Thyroid gland (tissue), 4 donors: ENCODE measurements around the gene FAF2. TPM values are rescaled to one million over a fixed set of nuclear protein-coding genes. Genes with fewer than 3 reads are reported as not detected.

Source experiments
- DNase-seq, 2 donors: peaks; one replicate each; pipeline ENCODE4 v3.0.0-alpha.2; 2019
- H3K27ac ChIP-seq, 3 donors: fragments of 200-600 bp; sonication (generic); 1 replicate in 2 of 3; 2 replicates in 1 of 3; pipeline ENCODE4 v1.5.1; 2016 to 2019; ENCODE audit warnings: mild to moderate bottlenecking in 1 of 3, moderate library complexity in 1 of 3
- H3K27me3 ChIP-seq: fragments of 200-600 bp; sonication (generic); one replicate; pipeline ENCODE4 v1.5.1; 2019
- H3K36me3 ChIP-seq, 2 donors: fragments of 200-600 bp; sonication (generic); one replicate each; pipeline ENCODE4 v1.5.1; 2016 to 2019
- H3K4me1 ChIP-seq, 2 donors: fragments of 200-600 bp; sonication (generic); one replicate each; pipeline ENCODE4 v1.5.1; 2017 to 2019
- H3K4me3 ChIP-seq, 3 donors: fragments of 200-600 bp; sonication (generic); replicated peaks in 1 of 3; 1 replicate in 2 of 3; 2 replicates in 1 of 3; pipeline ENCODE4 v1.5.1; 2016; ENCODE audit warnings: mild to moderate bottlenecking in 1 of 3
- H3K9me3 ChIP-seq: fragments of 200-600 bp; sonication (generic); one replicate; pipeline ENCODE4 v1.5.1; 2017
- POLR2A ChIP-seq, 2 donors: fragments of 450-650 bp; IDR thresholded peaks; one replicate each; pipeline ENCODE4 v1.6.1; 2017; ENCODE audit warnings: antibody characterized with exemption in 2 of 2, mild to moderate bottlenecking in 2 of 2, moderate library complexity in 1 of 2
- WGBS, 2 donors: methylation state at CpG; one replicate each; pipeline ENCODE4 v1.1.5; 2017; 5-methylcytosine and 5-hydroxymethylcytosine counted together
- intact Hi-C: fragments of 100-400 bp; cut with DNase I; formaldehyde crosslinking; loops from one replicate; pipeline ENCODE4 v1.15.1; 2023
- small RNA-seq: library from RNA; depleted of rRNA; stranded (forward); fragments of <200 nt; gene quantifications from one replicate; pipeline ENCODE3, GENCODE V24; 2016
- total RNA-seq, 4 donors: library from RNA; depleted of rRNA; stranded (reverse); fragments of >200 nt; gene quantifications; one replicate each; pipeline ENCODE4 v1.2.3, GENCODE V29; 2016
- TF ChIP-seq, protein P1 (sequence below), 6 experiments: fragments of 200-600 bp in 3 of 6; fragments of 450-650 bp in 3 of 6; sonication (generic) in 3 of 6; IDR thresholded peaks; one replicate each; pipeline ENCODE4 v1.5.1; 2016 to 2019; ENCODE audit warnings: antibody characterized with exemption in 6 of 6, mild to moderate bottlenecking in 2 of 6, inconsistent platforms in 1 of 6, moderate library complexity in 1 of 6

FAF2 gene
- total RNA-seq, 4 donors from 2014 or later: 33.6 to 186 (median 43.2) TPM

GRCh38 chr5:176552332-176552869 is 104.2 kb downstream of the FAF2 start:
- no peaks in the 10 kb centered on the region for H3K36me3 ChIP-seq
- no peak overlapping the region for H3K4me3 ChIP-seq
- H3K9me3 ChIP-seq: no peaks in the 10 kb centered on the region
- intact Hi-C loops: no loop called here
- TF ChIP-seq POLR2A (IDR thresholded peaks at IDR 0.05): no peak
- TF ChIP-seq, protein P1, sequence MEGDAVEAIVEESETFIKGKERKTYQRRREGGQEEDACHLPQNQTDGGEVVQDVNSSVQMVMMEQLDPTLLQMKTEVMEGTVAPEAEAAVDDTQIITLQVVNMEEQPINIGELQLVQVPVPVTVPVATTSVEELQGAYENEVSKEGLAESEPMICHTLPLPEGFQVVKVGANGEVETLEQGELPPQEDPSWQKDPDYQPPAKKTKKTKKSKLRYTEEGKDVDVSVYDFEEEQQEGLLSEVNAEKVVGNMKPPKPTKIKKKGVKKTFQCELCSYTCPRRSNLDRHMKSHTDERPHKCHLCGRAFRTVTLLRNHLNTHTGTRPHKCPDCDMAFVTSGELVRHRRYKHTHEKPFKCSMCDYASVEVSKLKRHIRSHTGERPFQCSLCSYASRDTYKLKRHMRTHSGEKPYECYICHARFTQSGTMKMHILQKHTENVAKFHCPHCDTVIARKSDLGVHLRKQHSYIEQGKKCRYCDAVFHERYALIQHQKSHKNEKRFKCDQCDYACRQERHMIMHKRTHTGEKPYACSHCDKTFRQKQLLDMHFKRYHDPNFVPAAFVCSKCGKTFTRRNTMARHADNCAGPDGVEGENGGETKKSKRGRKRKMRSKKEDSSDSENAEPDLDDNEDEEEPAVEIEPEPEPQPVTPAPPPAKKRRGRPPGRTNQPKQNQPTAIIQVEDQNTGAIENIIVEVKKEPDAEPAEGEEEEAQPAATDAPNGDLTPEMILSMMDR (IDR thresholded peaks at IDR 0.05): no peak
- no peak overlapping the region for H3K27ac ChIP-seq
- no peak for DNase-seq
- no peaks in the 10 kb centered on the region for H3K4me1 ChIP-seq
- no peaks in the 10 kb centered on the region for H3K27me3 ChIP-seq
- 74 to 81% methylated on average over 11 of the region's 11 CpGs for WGBS, 2 donors

DNA sequence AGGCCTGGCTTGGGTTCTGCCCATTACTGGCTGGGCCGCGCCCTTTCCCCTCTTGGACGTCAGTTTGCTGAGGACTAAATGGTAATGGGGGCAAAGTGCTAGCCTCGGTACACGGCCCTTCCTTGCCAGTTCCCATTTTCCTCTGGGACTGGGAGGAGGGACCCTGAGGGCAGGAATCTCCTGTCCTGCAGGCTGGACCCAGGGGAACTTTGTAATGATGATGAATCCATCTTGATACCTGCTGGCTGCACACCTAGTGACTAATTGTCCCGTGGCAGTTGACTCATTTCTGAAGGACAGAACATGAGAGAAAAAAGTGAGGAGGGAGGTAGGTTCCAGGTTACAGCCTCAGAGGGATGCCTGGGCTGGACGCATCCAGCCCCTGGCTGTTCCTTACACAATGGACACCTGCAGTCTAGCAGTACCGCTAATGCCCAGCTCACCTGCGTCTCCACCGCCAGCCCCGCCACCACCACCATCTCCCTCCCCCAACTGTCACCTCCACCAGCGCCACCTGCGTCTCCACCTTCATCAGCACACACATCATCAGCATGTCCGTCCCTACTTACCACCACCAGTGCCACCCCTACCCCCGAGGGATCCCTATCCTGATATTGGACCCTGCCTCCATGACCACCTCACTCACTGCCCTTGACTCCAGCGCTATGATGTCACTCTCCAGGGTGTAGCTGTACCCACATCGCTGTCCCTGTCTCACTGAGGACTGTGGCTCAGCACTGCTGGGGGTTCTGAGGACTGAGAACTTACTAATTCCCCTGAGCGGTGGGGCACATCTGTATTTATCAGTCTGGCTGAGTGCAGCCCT is 105.3 kb downstream of the FAF2 start:
- DNase-seq: no peak
- H3K4me3 ChIP-seq: no peak overlapping the region
- H3K4me1 ChIP-seq: no peaks in the 10 kb centered on the region
- no peaks in the 10 kb centered on the region for H3K9me3 ChIP-seq
- H3K27ac ChIP-seq: no peak overlapping the region
- no peaks in the 10 kb centered on the region for H3K36me3 ChIP-seq
- no peaks in the 10 kb centered on the region for H3K27me3 ChIP-seq
- intact Hi-C loops: no loop called here
- TF ChIP-seq, protein P1 (IDR thresholded peaks at IDR 0.05): no peak
- no peak for TF ChIP-seq POLR2A (IDR thresholded peaks at IDR 0.05)
- 62 to 70% methylated on average over 16 to 17 of the region's 18 CpGs for WGBS, 2 donors

DNA sequence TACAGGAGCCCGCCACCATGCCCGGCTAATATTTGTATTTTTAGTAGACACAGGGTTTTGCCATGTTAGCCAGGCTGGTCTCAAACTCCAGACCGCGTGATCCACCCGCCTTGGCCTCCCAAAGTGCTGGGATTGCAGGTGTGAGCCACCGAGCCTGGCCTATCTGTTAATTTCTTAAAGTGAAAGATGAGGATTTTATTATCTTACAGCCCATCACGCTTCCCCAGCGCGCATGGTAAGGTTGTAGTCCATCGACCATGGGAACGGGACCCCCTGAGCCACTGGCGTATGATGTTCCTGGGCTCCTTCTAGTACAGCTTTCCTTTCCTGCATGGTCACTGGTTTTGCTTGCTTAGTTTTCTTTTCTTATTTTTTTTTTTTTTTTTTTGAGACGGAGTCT is 109.7 kb downstream of the FAF2 start:
- intact Hi-C loops: no loop called here
- H3K9me3 ChIP-seq: no peaks in the 10 kb centered on the region
- no peak for DNase-seq
- H3K27ac ChIP-seq: no peak overlapping the region
- H3K36me3 ChIP-seq: no peaks in the 10 kb centered on the region
- no peak overlapping the region for H3K4me3 ChIP-seq
- no peaks in the 10 kb centered on the region for H3K27me3 ChIP-seq
- H3K4me1 ChIP-seq: no peaks in the 10 kb centered on the region
- WGBS, 2 donors: 95 to 96% methylated on average over 13 of the region's 13 CpGs
- TF ChIP-seq, protein P1 (IDR thresholded peaks at IDR 0.05): no peak

Small RNA genes within 50 kb of the gene (small RNA-seq; reads per million reads assigned to genes)
- gene AC010297.1: not detected
- not detected for gene RF00019
- not detected for gene RN7SL684P

Other genes starting within 250 kb of the FAF2 start
- gene SIMC1, start 210.0 kb upstream of the FAF2 start, total RNA-seq: 10 to 100 TPM in 3 of 4 donors, 1 to 10 TPM in 1; 9.0 to 20.2 (median 13.1) TPM
- 100 to 1,000 TPM; 107 to 134 (median 119) TPM for gene KIAA1191, start 86.6 kb upstream of the FAF2 start, total RNA-seq
- gene ARL10, start 82.9 kb upstream of the FAF2 start, total RNA-seq: 10 to 100 TPM in 1 of 4 donors, 1 to 10 TPM in 3; 2.1 to 11.0 (median 2.8) TPM
- gene NOP16, start 59.8 kb upstream of the FAF2 start, total RNA-seq: 10 to 100 TPM in 2 of 4 donors, 1 to 10 TPM in 2; 4.7 to 13.7 (median 8.2) TPM
- 100 to 1,000 TPM; 112 to 188 (median 138) TPM for gene HIGD2A, start 59.6 kb upstream of the FAF2 start, total RNA-seq
- gene CLTB, start 31.8 kb upstream of the FAF2 start, total RNA-seq: 100 to 1,000 TPM in 3 of 4 donors, 10 to 100 TPM in 1; 95.2 to 139 (median 112) TPM
- gene RNF44, start 89.0 kb downstream of the FAF2 start, total RNA-seq: 10 to 100 TPM; 12.1 to 27.3 (median 22.4) TPM
- under 1 TPM in 1 of 4 donors, not detected in 3; 0.11 TPM for gene CDHR2, start 101.0 kb downstream of the FAF2 start, total RNA-seq
- gene GPRIN1, start 161.8 kb downstream of the FAF2 start, total RNA-seq: under 1 TPM; 0.24 to 0.75 (median 0.30) TPM
- not detected for gene SNCB, start 182.1 kb downstream of the FAF2 start, total RNA-seq
- not detected for gene EIF4E1B, start 182.3 kb downstream of the FAF2 start, total RNA-seq
- gene TSPAN17, start 199.1 kb downstream of the FAF2 start, total RNA-seq: 10 to 100 TPM; 18.9 to 24.7 (median 21.0) TPM